OCI-LY7 (cell line): ENCODE data around the gene PGP.

Source experiments
- EZH2phosphoT487 ChIP-seq: fragments of 200-600 bp; sonication (generic); IDR thresholded peaks from 2 replicates; pipeline ENCODE4 v1.6.1; 2018; ENCODE audit warnings: low read depth, borderline replicate concordance, mild to moderate bottlenecking, mixed run types, antibody characterized with exemption, low read length, moderate library complexity, mixed read lengths
- TF ChIP-seq, protein P1 (sequence below): fragments of 200-600 bp; sonication (generic); conservative IDR thresholded peaks from 2 replicates; pipeline ENCODE4 v1.5.1; 2014; ENCODE audit warnings: mild to moderate bottlenecking, antibody characterized with exemption, low read length, moderate library complexity, mixed read lengths

GRCh38 chr16:2191446-2191706, 23.3 kb downstream of the PGP start:
- TF ChIP-seq, protein P1, sequence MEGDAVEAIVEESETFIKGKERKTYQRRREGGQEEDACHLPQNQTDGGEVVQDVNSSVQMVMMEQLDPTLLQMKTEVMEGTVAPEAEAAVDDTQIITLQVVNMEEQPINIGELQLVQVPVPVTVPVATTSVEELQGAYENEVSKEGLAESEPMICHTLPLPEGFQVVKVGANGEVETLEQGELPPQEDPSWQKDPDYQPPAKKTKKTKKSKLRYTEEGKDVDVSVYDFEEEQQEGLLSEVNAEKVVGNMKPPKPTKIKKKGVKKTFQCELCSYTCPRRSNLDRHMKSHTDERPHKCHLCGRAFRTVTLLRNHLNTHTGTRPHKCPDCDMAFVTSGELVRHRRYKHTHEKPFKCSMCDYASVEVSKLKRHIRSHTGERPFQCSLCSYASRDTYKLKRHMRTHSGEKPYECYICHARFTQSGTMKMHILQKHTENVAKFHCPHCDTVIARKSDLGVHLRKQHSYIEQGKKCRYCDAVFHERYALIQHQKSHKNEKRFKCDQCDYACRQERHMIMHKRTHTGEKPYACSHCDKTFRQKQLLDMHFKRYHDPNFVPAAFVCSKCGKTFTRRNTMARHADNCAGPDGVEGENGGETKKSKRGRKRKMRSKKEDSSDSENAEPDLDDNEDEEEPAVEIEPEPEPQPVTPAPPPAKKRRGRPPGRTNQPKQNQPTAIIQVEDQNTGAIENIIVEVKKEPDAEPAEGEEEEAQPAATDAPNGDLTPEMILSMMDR = no peak
- no peak for TF ChIP-seq EZH2phosphoT487
